SKM-1 treated with dmso at 0.1 percent for 144 hours (cell line): ENCODE data around the gene SAMD15.
"Not testable (repeated sequence)": the region's sequence is repeated elsewhere in the genome, so short reads cannot be mapped to it uniquely, and the experiment has no call there.

ENCODE experiments used
- DNase-seq: peaks from one replicate; lab custom pipeline; 2025; ENCODE audit not compliant: unreplicated experiment; lab: John Stamatoyannopoulos, UW

The SAMD15 gene

GRCh38 chr14:77375973-77376770 is 1.0 kb upstream of the SAMD15 start:
- no peak for DNase-seq

DNA sequence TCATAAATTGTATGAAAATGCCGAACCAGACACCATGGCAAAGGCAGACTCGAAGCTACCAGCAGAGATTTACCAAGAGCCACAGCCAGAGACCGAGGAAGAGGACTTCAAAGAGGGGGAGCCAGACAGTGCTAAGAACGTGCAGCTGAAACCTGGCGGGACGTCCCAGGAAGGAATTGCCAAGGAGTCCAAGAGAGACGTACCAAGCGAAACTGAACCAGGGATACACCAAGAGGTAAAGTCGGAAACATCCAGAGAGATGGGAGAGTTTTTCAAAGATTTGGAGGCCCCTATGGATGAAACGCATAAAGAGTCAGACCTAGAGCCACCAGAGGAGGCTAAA is 294 bp downstream of the SAMD15 start:
- DNase-seq = no peak

- peak; percentile 8 for DNase-seq
Measured at GRCh38 chr14:77378701-77379100, 1.5 kb downstream of the SAMD15 start.

DNA sequence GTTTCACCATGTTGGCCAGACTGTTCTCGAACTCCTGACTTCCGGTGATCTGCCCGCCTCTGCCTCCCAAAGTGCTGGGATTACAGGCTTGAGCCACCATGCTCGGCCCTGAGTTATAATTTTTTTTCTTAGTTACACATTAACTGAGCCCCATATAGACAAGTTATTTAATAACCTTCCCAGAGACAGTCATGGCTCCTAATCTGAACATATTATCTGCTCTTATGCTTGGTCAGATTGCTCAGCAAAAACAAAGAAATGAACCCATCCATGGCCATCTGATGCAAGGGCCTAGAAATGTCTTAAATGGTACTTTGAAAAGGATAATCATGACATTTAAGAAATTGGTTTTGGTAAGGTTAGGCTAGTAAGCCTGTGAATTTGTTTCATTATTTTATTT is 13.0 kb downstream of the SAMD15 start:
- no peak for DNase-seq

- no peak for DNase-seq
Measured at GRCh38 chr14:77400216-77400615, 23.0 kb downstream of the SAMD15 start.

GRCh38 chr14:77403768-77404167 is 26.6 kb downstream of the SAMD15 start:
- DNase-seq = no peak

- DNase-seq = no peak
Measured at GRCh38 chr14:77406086-77406485, 28.9 kb downstream of the SAMD15 start.

GRCh38 chr14:77406718-77407117 is 29.5 kb downstream of the SAMD15 start:
- DNase-seq = peak; percentile 19

DNA sequence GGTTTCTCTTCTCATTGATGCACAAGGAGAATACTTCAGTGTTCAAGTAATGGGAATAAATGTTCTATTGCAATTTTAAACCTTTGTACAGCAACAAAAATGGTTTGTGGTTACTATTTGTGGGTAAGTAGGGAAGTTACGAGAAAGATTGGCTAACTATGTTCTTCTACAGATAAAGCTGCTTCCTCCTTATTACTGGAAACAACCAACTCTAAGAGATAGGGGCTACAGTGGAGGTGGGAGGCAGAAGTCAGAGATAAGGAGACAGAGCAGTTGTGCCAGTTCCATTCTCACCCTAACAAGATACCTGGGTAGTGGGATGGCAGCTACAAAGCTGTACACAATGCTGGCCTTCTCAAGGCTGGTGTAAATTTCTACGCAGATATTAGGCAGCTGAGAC is 30.0 kb downstream of the SAMD15 start:
- DNase-seq = peak; percentile 61

DNA sequence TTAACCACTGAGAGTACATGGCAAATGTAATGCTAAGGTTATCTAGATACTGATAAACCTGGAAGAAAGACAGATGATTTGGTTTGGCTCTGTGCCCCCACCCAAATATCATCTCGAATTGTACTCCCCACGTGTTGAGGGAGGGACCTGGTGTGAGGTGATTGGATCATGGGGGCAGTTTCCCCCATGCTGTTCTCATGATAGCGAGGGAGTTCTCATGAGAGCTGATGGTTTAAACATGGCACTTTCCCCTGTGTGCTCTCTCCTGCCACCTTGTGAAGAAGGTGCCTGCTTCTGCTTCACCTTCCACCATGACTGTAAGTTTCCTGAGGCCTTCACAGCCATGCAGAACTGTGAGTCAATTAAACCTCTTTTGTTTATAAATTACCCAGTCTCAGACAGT is 32.0 kb downstream of the SAMD15 start:
- no peak for DNase-seq

DNA sequence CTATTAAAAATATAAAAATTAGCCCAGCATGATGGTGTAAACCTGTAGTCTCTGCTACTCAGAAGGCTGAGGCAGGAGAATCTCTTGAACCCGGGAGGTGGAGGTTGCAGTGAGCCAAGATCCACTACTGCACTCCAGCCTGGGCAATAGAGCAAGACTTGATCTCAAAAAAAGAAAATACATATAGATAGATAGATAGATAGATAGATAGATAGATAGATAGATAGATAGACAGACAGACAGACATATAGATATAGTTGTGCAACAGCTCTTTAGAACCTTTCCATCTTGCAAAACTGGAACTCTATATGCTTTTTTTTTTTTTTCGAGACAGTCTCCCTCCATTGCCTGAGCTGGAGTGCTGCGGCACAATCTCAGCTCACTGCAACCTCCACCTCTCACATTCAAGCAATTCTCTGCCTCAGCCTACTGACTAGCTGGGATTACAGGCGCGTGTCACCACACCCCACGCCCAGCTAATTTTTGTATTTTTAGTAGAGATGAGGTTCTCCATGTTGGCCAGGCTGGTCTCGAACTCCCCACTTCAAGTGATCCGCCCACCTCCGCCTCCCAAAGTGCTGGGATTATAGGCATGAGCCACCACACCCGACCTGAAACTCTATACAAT is 38.3 kb downstream of the SAMD15 start:
- not testable (repeated sequence) for DNase-seq

DNA sequence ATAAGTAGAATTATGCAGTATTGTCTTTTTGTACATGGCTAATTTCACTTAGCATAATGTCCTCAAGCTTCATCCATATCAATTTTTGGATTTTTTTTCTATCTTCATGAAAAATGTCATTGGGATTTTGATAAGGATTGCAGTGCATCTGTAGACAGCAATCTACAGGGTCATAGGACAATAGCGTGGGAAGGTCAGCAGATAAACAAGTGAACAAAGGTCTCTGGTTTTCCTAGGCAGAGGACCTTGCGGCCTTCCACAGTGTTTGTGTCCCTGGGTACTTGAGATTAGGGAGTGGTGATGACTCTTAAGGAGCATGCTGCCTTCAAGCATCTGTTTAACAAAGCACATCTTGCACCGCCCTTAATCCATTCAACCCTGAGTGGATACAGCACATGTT is 38.9 kb downstream of the SAMD15 start:
- not testable (repeated sequence) for DNase-seq

DNA sequence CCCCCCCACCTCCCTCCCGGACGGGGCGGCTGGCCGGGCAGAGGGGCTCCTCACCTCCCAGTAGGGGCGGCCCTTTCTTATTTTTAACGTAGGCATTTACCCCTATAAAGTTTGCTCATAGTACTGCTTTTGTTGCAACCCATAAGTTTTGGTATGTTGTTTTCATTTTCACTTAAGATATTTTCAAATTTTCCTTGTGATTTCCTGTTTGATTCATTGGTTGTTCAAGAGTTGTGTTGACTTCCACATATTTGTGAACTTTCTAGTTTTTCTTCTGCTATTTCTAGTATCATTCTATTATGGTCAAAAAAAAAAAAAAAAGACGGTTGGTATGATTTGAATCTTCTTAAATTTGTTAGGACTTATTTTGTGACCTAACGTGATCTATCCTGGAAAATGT is 39.7 kb downstream of the SAMD15 start:
- DNase-seq = no peak

- no peak for DNase-seq
Measured at GRCh38 chr14:77421201-77421600, 44.0 kb downstream of the SAMD15 start.

DNA sequence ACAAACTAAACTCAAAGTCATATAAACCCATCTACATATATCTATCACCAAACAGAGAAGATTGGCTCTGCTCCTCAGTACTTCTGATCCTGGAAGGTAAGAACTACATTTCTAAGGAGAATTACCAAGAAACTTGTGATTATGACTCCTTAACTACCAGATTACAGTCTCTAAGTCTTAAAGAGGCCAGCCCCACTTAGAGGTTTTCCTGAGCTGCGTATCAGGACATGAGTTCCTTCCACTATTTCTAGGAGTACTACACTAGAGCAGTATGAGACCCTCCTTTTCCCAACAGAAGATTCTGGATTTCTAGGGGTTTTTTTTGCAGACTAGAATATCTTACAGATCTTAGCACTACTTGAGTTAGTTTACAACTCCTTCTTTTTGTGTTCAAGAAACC is 46.2 kb downstream of the SAMD15 start, which contains the start of gene NOXRED1:
Gene NOXRED1 (minus strand): TSS at position 101 of the 400 bp plus-strand sequence. CDS start 634 bp downstream, outside the sequence.
- no peak for DNase-seq

DNA sequence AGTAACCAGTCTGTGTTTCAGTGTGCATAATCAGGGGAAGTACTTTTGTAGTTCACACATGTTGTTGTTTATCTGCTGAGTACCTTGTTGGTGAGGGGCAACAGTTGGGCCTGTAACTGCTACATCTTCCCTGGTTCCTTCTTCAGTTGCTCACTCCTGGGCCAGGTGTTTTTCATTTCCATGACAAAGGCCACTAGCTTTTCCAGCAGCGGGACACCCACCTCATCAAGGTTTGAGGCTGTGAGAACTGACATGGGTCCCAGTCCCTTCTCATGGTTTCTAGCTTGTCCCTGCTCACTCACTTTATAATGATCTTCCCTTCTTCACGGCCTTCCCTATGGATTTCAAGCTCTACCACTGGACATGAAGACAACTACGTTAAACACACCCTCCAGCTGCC is 47.7 kb downstream of the SAMD15 start:
- no peak for DNase-seq

GRCh38 chr14:77426396-77426795 is 49.2 kb downstream of the SAMD15 start:
- DNase-seq = no peak

- no peak for DNase-seq
Measured at GRCh38 chr14:77436042-77436441, 58.9 kb downstream of the SAMD15 start.

DNA sequence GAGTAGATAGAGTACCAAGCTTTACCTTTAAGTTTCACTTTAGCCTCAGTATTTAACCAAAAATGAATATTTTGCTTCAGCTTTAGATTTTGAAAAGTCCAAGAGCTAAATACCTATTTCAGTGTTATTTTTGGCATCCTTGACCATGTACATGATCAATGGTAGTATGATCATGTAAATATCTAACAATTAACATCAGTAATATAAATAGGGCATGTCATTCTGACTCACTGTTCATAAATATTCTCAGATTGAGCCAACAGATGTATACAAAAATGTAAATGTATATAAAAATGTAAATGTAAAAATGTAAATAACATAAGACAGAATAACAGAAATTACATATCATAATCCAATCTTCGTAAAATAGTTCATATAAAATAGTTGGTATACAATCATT is 61.4 kb downstream of the SAMD15 start:
- no peak for DNase-seq

- no peak for DNase-seq
Measured at GRCh38 chr14:77439861-77440260, 62.7 kb downstream of the SAMD15 start.
